Prostate gland (tissue), 2 donors: ENCODE measurements around the gene TBCK. TPM values are rescaled to one million over a fixed set of nuclear protein-coding genes. Genes with fewer than 3 reads are reported as not detected.

Source experiments
- DNase-seq: peaks from one replicate; pipeline ENCODE4 v3.0.0-alpha.2; 2019; ENCODE audit warnings: low spot score
- H3K27ac ChIP-seq, 2 donors: fragments of 200-600 bp; sonication (generic); 2 replicates each; pipeline ENCODE4 v1.5.1; 2017 to 2019
- H3K27me3 ChIP-seq: fragments of 200-600 bp; sonication (generic); replicated peaks from 2 replicates; pipeline ENCODE4 v1.5.1; 2019; ENCODE audit not compliant: insufficient read depth
- H3K36me3 ChIP-seq, 2 donors: fragments of 200-600 bp; sonication (generic); 1 replicate in 1 of 2; 2 replicates in 1 of 2; pipeline versions ENCODE4 v1.5.1 to v1.8.1; 2017 to 2019
- H3K4me1 ChIP-seq: fragments of 200-600 bp; sonication (generic); replicated peaks from 2 replicates; pipeline ENCODE4 v1.5.1; 2019
- H3K4me3 ChIP-seq, 2 donors: fragments of 200-600 bp; sonication (generic); 2 replicates each; pipeline ENCODE4 v1.5.1; 2017 to 2019
- H3K9me3 ChIP-seq: fragments of 200-600 bp; sonication (generic); 2 replicates; pipeline ENCODE4 v1.5.1; 2017
- POLR2A ChIP-seq: fragments of 450-650 bp; IDR thresholded peaks from one replicate; pipeline ENCODE4 v1.6.1; 2016; ENCODE audit warnings: antibody characterized with exemption, mild to moderate bottlenecking
- POLR2AphosphoS5 ChIP-seq: sonication (generic); formaldehyde crosslinking; IDR thresholded peaks from one replicate; pipeline ENCODE4 v1.6.1; 2017; ENCODE audit warnings: antibody characterized with exemption
- WGBS: methylation state at CpG from one replicate; pipeline ENCODE4 v1.1.5; 2018; 5-methylcytosine and 5-hydroxymethylcytosine counted together
- intact Hi-C: fragments of 100-400 bp; cut with DNase I; formaldehyde crosslinking; loops from one replicate; pipeline ENCODE4 v1.14.2; 2022
- total RNA-seq, 2 donors: library from RNA; depleted of rRNA; stranded (reverse); fragments of >200 nt; gene quantifications; one replicate each; pipeline ENCODE4 v1.1.0, GENCODE V29; 2016
- TF ChIP-seq, protein P1 (sequence below), 4 experiments: fragments of 200-600 bp in 2 of 4; fragments of 450-650 bp in 2 of 4; sonication (generic) in 2 of 4; IDR thresholded peaks; 1 replicate in 3 of 4; 2 replicates in 1 of 4; pipeline ENCODE4 v1.5.1; 2016 to 2019; ENCODE audit warnings: antibody characterized with exemption in 4 of 4, mild to moderate bottlenecking in 2 of 4, moderate library complexity in 2 of 4

TBCK gene
- total RNA-seq, 2 donors from 2014 or later, result 29.8 to 32.3 TPM

- no peak for DNase-seq
- no peak overlapping the region for H3K4me3 ChIP-seq
- H3K9me3 ChIP-seq, result no peaks in the 10 kb centered on the region
- TF ChIP-seq POLR2AphosphoS5 (no peak), POLR2A (no peak)
- TF ChIP-seq, protein P1, sequence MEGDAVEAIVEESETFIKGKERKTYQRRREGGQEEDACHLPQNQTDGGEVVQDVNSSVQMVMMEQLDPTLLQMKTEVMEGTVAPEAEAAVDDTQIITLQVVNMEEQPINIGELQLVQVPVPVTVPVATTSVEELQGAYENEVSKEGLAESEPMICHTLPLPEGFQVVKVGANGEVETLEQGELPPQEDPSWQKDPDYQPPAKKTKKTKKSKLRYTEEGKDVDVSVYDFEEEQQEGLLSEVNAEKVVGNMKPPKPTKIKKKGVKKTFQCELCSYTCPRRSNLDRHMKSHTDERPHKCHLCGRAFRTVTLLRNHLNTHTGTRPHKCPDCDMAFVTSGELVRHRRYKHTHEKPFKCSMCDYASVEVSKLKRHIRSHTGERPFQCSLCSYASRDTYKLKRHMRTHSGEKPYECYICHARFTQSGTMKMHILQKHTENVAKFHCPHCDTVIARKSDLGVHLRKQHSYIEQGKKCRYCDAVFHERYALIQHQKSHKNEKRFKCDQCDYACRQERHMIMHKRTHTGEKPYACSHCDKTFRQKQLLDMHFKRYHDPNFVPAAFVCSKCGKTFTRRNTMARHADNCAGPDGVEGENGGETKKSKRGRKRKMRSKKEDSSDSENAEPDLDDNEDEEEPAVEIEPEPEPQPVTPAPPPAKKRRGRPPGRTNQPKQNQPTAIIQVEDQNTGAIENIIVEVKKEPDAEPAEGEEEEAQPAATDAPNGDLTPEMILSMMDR (IDR thresholded peaks at IDR 0.05), result no peak
- no peaks in the 10 kb centered on the region for H3K36me3 ChIP-seq
- intact Hi-C loops, result no loop called here
- no peaks in the 10 kb centered on the region for H3K4me1 ChIP-seq
- 19% methylated on average over 1 of the region's 1 CpG for WGBS
- no peaks in the 10 kb centered on the region for H3K27me3 ChIP-seq
- no peak overlapping the region for H3K27ac ChIP-seq
Measured at GRCh38 chr4:106062452-106062875, 253.5 kb downstream of the TBCK start.

DNA sequence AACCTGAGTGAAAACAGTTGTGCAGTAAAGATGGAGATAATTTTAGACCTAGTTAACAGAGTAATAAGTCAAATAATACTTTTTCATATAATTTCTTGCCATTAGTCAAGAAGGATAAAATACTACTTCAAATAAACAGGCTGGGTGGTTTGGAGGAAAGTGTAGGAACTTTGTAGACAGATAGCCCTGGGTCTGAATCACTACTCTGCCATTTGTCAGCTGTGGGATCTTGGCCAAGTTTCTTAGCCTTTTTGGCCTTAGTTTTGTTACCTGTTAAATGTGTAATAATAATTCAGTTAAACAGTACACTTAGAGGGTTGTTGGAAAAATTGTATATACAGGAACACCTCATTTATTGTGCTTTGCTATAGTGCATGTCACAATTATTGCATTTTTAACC is 257.1 kb downstream of the TBCK start:
- no peak for TF ChIP-seq POLR2AphosphoS5
- TF ChIP-seq POLR2A, result no peak
- TF ChIP-seq, protein P1 (IDR thresholded peaks at IDR 0.05), result no peak
- no peaks in the 10 kb centered on the region for H3K36me3 ChIP-seq
- DNase-seq, result no peak
- intact Hi-C loops, result loop anchor here (5.0 kb wide), 1 partner anchor 162 kb away; the partner anchor contains the start of gene NPNT
- H3K4me3 ChIP-seq, result no peak overlapping the region
- no peaks in the 10 kb centered on the region for H3K4me1 ChIP-seq
- H3K27me3 ChIP-seq, result no peaks in the 10 kb centered on the region
- H3K9me3 ChIP-seq, result no peaks in the 10 kb centered on the region
- H3K27ac ChIP-seq, result no peak overlapping the region

- Histone ChIP-seq H3K9me3 (no peaks in the 10 kb centered on the region), H3K36me3 (no peaks in the 10 kb centered on the region), H3K27ac (no peak overlapping the region), H3K4me1 (no peaks in the 10 kb centered on the region), H3K4me3 (no peak overlapping the region), H3K27me3 (no peaks in the 10 kb centered on the region)
- intact Hi-C loops, result loop anchor here (5.0 kb wide), 1 partner anchor 160 kb away; the partner anchor contains the start of gene NPNT
- TF ChIP-seq, protein P1 (IDR thresholded peaks at IDR 0.05), result no peak
- TF ChIP-seq POLR2A (no peak), POLR2AphosphoS5 (no peak)
- no peak for DNase-seq
Measured at GRCh38 chr4:106056914-106057313, 259.1 kb downstream of the TBCK start.

GRCh38 chr4:106051514-106051913 is 264.5 kb downstream of the TBCK start:
- H3K27ac ChIP-seq, result no peak overlapping the region
- H3K9me3 ChIP-seq, result no peaks in the 10 kb centered on the region
- no peaks in the 10 kb centered on the region for H3K4me1 ChIP-seq
- no peaks in the 10 kb centered on the region for H3K36me3 ChIP-seq
- 71% methylated on average over 1 of the region's 1 CpG for WGBS
- H3K27me3 ChIP-seq, result no peaks in the 10 kb centered on the region
- H3K4me3 ChIP-seq, result no peak overlapping the region
- no peak for DNase-seq
- intact Hi-C loops, result no loop called here
- no peak for TF ChIP-seq POLR2A
- TF ChIP-seq, protein P1 (IDR thresholded peaks at IDR 0.05), result no peak

DNA sequence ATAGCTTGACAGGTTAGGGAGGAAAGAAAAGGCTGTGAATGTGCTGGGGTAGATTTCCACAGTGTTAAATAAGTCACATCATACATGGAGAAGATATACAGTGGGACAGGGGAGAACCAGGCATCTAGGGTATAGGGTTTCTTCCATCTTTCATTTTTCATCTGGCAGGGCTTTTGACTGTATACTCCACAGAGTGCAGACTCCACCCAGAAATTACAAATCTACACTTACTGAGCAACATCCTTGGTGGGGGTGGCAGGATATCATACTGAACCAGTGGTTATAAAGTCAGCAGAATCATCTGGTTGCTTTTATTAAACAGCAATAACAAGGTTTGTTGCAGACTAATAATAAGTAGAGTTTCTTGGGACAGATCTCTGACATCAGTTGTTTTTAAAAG is 266.5 kb downstream of the TBCK start:
- intact Hi-C loops, result no loop called here
- Histone ChIP-seq H3K9me3 (no peaks in the 10 kb centered on the region), H3K4me3 (no peak overlapping the region), H3K27me3 (no peaks in the 10 kb centered on the region), H3K36me3 (no peaks in the 10 kb centered on the region), H3K27ac (no peak overlapping the region), H3K4me1 (no peaks in the 10 kb centered on the region)
- TF ChIP-seq POLR2AphosphoS5 (no peak), POLR2A (no peak)
- TF ChIP-seq, protein P1 (IDR thresholded peaks at IDR 0.05), result no peak
- no peak for DNase-seq
